ENCODE results near the gene TMEM151B. TPM values are rescaled to one million over a fixed set of nuclear protein-coding genes. Genes with fewer than 3 reads are reported as not detected.

TMEM151B gene
- total RNA-seq, 1 donor from 2014 or later: not detected

DNA sequence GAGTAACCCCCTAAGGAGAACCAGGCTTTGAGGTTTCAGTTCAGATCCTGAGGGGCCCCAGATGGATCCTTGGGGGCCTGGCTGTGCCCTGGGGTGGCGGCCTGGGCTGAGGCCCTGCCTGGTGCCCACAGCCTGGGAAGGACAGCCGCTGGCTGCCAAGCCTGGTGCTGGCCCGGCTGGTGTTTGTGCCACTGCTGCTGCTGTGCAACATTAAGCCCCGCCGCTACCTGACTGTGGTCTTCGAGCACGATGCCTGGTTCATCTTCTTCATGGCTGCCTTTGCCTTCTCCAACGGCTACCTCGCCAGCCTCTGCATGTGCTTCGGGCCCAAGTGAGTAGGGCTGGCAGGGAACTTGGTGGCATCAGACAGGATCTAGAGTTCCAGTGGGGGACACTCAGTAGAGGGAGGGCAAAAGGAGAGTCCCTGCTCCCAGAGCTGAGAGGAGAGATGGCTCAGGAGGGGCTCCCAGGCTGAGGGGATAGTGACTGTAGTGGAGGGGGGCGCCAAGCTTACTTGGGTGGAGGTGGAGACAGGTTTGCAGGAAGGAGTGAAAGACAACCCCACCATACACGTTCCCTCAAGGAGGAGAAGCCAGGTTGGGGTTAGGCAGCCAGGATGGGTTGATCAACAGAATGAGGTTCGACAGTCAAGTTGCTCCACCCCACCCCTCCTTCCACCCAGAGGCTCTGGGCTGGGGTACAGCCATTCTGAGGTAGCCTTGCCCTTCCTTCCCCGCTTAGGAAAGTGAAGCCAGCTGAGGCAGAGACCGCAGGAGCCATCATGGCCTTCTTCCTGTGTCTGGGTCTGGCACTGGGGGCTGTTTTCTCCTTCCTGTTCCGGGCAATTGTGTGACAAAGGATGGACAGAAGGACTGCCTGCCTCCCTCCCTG is 37.3 kb upstream of the TMEM151B start:
- H3K36me3 ChIP-seq (ENCODE audit: control insufficient read depth in 3 of 3, insufficient read depth in 3 of 3, low read length in 3 of 3): peaks cover 33 to 47% (median 44%) of the 10 kb centered on the region in 3 donors
- H3K9ac ChIP-seq (ENCODE audit: low read depth in 1 of 3, low read length in 3 of 3): peak overlapping the region; percentile 64 to 82 (median 70)
- no peaks in the 10 kb centered on the region for H3K9me3 ChIP-seq (ENCODE audit: control insufficient read depth in 3 of 3, low read length in 3 of 3)
- peaks cover 64 to 93% (median 83%) of the 10 kb centered on the region in 3 donors for H3K4me1 ChIP-seq (ENCODE audit: control insufficient read depth in 3 of 3, insufficient read depth in 3 of 3, low read length in 3 of 3)
- H3K27ac ChIP-seq (ENCODE audit: low read depth, low read length): peak overlapping the region; percentile 85
- H3K4me3 ChIP-seq (ENCODE audit: low read length in 3 of 3): peak overlapping the region in 2 of 3 donors; percentile 14 to 56
- no peaks in the 10 kb centered on the region for H3K27me3 ChIP-seq (ENCODE audit: control insufficient read depth in 3 of 3, insufficient read depth in 3 of 3, low read length in 3 of 3)

DNA sequence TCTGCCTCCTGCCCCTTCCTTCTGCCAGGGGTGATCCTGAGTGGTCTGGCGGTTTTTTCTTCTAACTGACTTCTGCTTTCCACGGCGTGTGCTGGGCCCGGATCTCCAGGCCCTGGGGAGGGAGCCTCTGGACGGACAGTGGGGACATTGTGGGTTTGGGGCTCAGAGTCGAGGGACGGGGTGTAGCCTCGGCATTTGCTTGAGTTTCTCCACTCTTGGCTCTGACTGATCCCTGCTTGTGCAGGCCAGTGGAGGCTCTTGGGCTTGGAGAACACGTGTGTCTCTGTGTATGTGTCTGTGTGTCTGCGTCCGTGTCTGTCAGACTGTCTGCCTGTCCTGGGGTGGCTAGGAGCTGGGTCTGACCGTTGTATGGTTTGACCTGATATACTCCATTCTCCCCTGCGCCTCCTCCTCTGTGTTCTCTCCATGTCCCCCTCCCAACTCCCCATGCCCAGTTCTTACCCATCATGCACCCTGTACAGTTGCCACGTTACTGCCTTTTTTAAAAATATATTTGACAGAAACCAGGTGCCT is 36.6 kb upstream of the TMEM151B start:
- peak overlapping the region; percentile 14 to 56 (median 18) for H3K4me3 ChIP-seq (ENCODE audit: low read length in 3 of 3)
- H3K9ac ChIP-seq (ENCODE audit: low read depth in 1 of 3, low read length in 3 of 3): peak overlapping the region; percentile 64 to 82 (median 70)
- H3K27me3 ChIP-seq (ENCODE audit: control insufficient read depth in 3 of 3, insufficient read depth in 3 of 3, low read length in 3 of 3): no peaks in the 10 kb centered on the region
- H3K4me1 ChIP-seq (ENCODE audit: control insufficient read depth in 3 of 3, insufficient read depth in 3 of 3, low read length in 3 of 3): peaks cover 61 to 93% (median 82%) of the 10 kb centered on the region in 3 donors
- H3K9me3 ChIP-seq (ENCODE audit: control insufficient read depth in 3 of 3, low read length in 3 of 3): no peaks in the 10 kb centered on the region
- peak overlapping the region; percentile 85 for H3K27ac ChIP-seq (ENCODE audit: low read depth, low read length)
- H3K36me3 ChIP-seq (ENCODE audit: control insufficient read depth in 3 of 3, insufficient read depth in 3 of 3, low read length in 3 of 3): peaks cover 33 to 47% (median 44%) of the 10 kb centered on the region in 3 donors

DNA sequence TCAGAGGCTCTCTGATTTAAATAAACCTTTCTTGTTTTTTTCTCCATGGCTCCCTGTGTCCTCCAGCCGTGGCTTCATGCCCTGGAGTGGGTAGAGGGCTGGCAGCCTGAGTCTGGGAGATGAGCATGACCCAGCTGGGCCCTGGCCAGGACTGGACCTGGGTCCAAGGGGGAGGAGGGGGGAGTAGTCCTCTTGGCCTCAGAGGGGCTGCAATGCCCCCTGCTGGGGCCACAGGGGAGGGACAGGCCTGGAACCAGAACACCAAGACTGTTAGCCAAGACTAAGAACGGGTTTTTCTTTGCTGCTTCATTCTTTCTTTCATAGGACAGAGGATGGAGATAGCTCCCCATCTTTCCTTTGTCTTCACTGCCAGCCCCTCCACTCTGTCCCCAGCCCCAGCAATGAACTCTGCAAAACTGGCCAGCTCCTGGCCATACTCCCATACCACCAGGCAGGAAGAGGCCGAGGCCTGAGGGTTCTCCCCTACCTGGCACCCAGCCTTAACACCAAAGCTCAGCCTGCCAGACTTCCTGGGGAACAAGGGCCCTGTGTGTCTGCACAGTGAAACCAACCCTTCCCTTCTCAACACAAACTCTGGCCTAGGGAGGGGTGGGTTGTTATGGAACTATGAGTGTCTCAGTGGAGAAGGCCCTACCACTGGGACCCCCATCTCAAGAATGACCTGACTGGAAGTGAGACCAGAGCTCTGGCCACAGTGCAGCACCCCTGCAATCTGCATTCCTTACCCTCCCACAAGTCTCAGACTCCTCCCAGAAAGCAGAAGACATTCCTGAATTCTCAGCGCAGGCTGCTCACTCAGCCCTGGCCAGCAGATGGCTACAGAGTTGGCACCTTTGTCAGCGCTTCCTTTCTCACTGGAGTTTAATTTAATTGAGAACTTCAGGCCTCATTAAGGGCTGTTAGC is 35.9 kb upstream of the TMEM151B start:
- H3K4me1 ChIP-seq (ENCODE audit: control insufficient read depth in 3 of 3, insufficient read depth in 3 of 3, low read length in 3 of 3): peaks cover 53 to 87% (median 74%) of the 10 kb centered on the region in 3 donors
- H3K27ac ChIP-seq (ENCODE audit: low read depth, low read length): peak overlapping the region; percentile 85
- peak overlapping the region; percentile 64 to 82 (median 70) for H3K9ac ChIP-seq (ENCODE audit: low read depth in 1 of 3, low read length in 3 of 3)
- H3K36me3 ChIP-seq (ENCODE audit: control insufficient read depth in 3 of 3, insufficient read depth in 3 of 3, low read length in 3 of 3): peaks cover 33 to 44% (median 40%) of the 10 kb centered on the region in 3 donors
- H3K27me3 ChIP-seq (ENCODE audit: control insufficient read depth in 3 of 3, insufficient read depth in 3 of 3, low read length in 3 of 3): no peaks in the 10 kb centered on the region
- H3K9me3 ChIP-seq (ENCODE audit: control insufficient read depth in 3 of 3, low read length in 3 of 3): no peaks in the 10 kb centered on the region
- H3K4me3 ChIP-seq (ENCODE audit: low read length in 3 of 3): no peak overlapping the region

DNA sequence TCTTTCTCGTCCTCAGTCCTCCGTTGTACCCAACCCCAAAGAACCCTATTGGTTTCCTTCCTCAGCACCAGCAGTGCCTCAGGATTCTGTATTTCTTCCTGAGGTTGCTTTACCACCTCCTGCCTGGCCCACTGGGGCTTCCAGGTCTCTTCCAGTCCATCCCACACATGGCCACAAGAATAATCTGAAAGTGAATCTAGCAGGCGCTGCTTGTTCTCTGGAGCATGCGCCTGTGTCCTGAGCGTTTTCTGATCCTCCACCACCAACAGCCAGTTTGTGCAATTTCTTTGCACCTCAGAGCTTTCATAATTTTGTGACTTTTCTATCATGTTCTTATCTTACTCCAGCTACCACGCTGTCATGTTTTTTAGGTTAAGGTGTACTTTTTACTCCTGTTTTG is 35.0 kb upstream of the TMEM151B start:
- peaks cover 29 to 35% (median 32%) of the 10 kb centered on the region in 3 donors for H3K36me3 ChIP-seq (ENCODE audit: control insufficient read depth in 3 of 3, insufficient read depth in 3 of 3, low read length in 3 of 3)
- no peaks in the 10 kb centered on the region for H3K9me3 ChIP-seq (ENCODE audit: control insufficient read depth in 3 of 3, low read length in 3 of 3)
- H3K9ac ChIP-seq (ENCODE audit: low read depth in 1 of 3, low read length in 3 of 3): peak overlapping the region; percentile 51 to 82 (median 64)
- no peaks in the 10 kb centered on the region for H3K27me3 ChIP-seq (ENCODE audit: control insufficient read depth in 3 of 3, insufficient read depth in 3 of 3, low read length in 3 of 3)
- H3K27ac ChIP-seq (ENCODE audit: low read depth, low read length): peak overlapping the region; percentile 85
- no peak overlapping the region for H3K4me3 ChIP-seq (ENCODE audit: low read length in 3 of 3)
- peaks cover 46 to 78% (median 65%) of the 10 kb centered on the region in 3 donors for H3K4me1 ChIP-seq (ENCODE audit: control insufficient read depth in 3 of 3, insufficient read depth in 3 of 3, low read length in 3 of 3)

DNA sequence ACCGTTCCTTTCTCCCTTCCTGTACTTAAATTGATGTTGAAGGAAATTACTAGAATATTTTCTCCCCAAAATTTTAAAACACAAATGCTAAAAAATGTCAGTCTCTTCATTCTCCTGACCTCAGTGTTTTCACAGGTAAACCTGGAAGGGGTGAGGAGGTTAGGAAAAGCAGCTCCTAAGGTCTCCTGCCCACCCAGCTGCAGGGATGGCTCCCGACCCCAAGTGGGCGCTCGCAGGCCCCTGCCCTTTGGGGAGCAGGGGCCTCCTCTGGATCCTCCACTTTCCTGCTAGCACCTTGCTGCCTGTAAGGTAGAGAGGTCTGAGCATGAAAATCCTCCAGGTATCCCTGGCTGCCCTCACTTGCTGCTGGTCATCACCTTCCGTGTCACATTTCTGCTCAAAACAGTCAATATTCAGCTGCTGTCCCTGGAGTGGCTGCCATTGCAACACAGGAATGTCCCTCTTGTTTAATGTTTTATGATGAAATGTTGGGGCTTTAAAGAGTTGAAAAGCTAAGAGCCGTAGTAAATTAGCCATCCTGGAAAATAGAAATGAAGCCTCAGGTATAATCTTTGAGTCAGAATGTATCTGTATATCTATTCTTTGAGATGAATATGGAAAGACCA is 34.2 kb upstream of the TMEM151B start:
- Histone ChIP-seq H3K4me1 (ENCODE audit: control insufficient read depth in 3 of 3, insufficient read depth in 3 of 3, low read length in 3 of 3) (peaks cover 46 to 72% (median 58%) of the 10 kb centered on the region in 3 donors), H3K4me3 (ENCODE audit: low read length in 3 of 3) (no peak overlapping the region), H3K27ac (ENCODE audit: low read depth, low read length) (peak overlapping the region; percentile 85), H3K9me3 (ENCODE audit: control insufficient read depth in 3 of 3, low read length in 3 of 3) (no peaks in the 10 kb centered on the region), H3K9ac (ENCODE audit: low read depth in 1 of 3, low read length in 3 of 3) (peak overlapping the region in 2 of 3 donors; percentile 33 to 51), H3K27me3 (ENCODE audit: control insufficient read depth in 3 of 3, insufficient read depth in 3 of 3, low read length in 3 of 3) (no peaks in the 10 kb centered on the region), H3K36me3 (ENCODE audit: control insufficient read depth in 3 of 3, insufficient read depth in 3 of 3, low read length in 3 of 3) (peaks cover 23 to 28% (median 25%) of the 10 kb centered on the region in 3 donors)

DNA sequence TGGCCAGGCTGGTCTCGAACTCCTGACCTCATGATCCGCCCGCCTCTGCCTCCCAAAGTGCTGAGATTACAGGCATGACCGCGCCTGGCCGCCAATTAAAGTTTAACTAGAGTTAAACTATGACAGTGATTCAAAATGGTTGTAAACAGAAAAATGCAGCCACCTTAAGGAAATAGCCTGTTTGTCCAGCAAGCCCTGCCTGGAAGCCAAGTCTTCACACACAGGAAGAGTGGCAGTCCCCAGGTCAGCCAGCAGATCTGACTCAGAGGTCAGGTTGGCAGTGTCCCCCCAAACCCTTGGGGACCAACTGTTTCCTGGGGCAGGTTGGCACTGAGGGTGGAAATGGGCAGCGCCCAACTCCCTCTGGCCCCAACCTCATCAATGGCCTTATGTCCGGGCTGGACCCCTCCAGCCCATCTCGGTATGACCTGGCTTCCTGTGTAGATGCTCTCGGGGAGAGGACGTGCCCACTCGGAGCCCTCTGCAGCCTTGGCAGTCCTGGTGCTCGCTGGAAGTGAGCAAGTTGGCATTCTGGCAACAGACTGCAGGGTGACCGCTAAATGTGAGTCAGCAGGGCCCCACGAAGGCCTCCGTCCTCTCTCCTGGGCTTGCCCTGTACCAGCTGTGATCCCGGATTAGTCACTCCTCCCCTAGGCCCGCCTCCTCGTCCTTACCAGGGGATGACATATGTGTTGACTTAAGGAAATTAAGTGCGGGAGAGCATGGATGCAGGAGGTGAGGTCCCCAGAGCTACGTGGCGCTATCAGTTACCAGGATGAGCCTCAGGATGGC is 33.0 kb upstream of the TMEM151B start:
- Histone ChIP-seq H3K4me3 (ENCODE audit: low read length in 3 of 3) (peak overlapping the region; percentile 74 to 87 (median 82)), H3K9ac (ENCODE audit: low read depth in 1 of 3, low read length in 3 of 3) (peak overlapping the region; percentile 86 to 88 (median 87)), H3K9me3 (ENCODE audit: control insufficient read depth in 3 of 3, low read length in 3 of 3) (no peaks in the 10 kb centered on the region), H3K36me3 (ENCODE audit: control insufficient read depth in 3 of 3, insufficient read depth in 3 of 3, low read length in 3 of 3) (peaks cover 12 to 16% (median 14%) of the 10 kb centered on the region in 3 donors), H3K27me3 (ENCODE audit: control insufficient read depth in 3 of 3, insufficient read depth in 3 of 3, low read length in 3 of 3) (no peaks in the 10 kb centered on the region), H3K27ac (ENCODE audit: low read depth, low read length) (peak overlapping the region; percentile 97), H3K4me1 (ENCODE audit: control insufficient read depth in 3 of 3, insufficient read depth in 3 of 3, low read length in 3 of 3) (peaks cover 46 to 60% (median 51%) of the 10 kb centered on the region in 3 donors)

DNA sequence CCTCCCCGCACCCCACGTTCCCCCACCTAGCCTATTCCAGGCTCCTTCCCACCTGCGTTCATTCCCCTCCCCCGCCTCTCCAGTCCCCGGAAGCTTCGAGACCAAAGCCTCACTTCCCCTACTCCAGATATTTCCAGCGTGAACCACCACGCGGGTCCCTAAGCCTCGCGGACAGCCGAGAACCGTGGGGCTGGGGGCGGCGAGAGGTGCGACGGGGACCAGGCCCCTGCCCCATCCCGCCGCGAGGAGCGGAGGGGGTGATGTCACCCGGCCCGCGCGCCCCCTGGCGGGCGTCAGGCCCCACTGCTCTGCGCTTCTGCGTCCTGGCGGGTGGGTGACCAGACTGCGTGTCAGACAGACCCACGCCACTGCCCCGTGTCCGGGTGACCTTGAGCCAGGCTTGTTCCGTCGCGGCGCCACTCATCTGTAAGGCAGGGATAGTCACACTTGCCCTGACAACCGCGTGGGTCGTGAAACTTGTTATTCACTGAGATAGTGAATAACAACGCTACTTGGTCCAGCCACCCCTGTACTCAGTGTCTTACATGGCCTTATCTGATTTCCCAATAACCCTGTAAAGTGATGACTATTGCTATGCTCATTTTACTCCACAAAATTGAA is 32.3 kb upstream of the TMEM151B start:
- Histone ChIP-seq H3K9ac (ENCODE audit: low read depth in 1 of 3, low read length in 3 of 3) (peak overlapping the region; percentile 86 to 88 (median 87)), H3K9me3 (ENCODE audit: control insufficient read depth in 3 of 3, low read length in 3 of 3) (no peaks in the 10 kb centered on the region), H3K4me3 (ENCODE audit: low read length in 3 of 3) (peak overlapping the region; percentile 74 to 87 (median 82)), H3K27me3 (ENCODE audit: control insufficient read depth in 3 of 3, insufficient read depth in 3 of 3, low read length in 3 of 3) (no peaks in the 10 kb centered on the region), H3K4me1 (ENCODE audit: control insufficient read depth in 3 of 3, insufficient read depth in 3 of 3, low read length in 3 of 3) (peaks cover 41 to 53% (median 44%) of the 10 kb centered on the region in 3 donors), H3K27ac (ENCODE audit: low read depth, low read length) (peak overlapping the region; percentile 97), H3K36me3 (ENCODE audit: control insufficient read depth in 3 of 3, insufficient read depth in 3 of 3, low read length in 3 of 3) (peaks cover 5 to 9% (median 7%) of the 10 kb centered on the region in 3 donors)

DNA sequence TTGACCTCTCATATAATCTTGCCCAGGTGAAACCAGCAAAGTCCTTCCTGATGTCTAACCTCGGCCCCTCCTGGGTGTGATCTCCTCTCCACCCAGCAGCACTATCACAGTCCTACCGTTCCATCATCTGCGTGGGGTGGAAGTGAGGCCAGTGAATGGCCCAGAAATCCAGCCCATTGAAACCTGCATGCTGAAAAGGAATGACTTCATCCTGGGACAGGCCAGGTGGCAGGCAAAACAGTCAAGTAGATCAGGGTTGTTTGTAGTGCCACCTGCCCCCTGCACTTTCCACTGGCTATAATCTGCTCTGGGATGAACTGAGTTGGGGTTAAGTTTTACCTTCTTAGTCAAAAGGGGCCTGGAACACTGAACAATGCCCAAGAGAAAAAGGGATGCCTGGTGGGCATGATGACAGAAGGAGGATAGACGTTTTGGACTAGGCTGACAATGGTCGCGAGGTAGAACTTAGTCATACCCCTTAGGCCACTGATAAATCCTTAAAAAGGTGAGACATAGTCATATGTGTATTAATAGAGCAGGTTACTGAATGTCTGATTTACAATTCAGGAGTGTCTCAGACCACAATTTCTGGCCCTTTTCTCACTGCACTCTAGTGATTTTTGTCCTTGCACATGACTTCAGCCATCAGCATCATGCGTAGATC is 31.4 kb upstream of the TMEM151B start:
- Histone ChIP-seq H3K4me1 (ENCODE audit: control insufficient read depth in 3 of 3, insufficient read depth in 3 of 3, low read length in 3 of 3) (peaks cover 32 to 44% (median 35%) of the 10 kb centered on the region in 3 donors), H3K9ac (ENCODE audit: low read depth in 1 of 3, low read length in 3 of 3) (peak overlapping the region in 2 of 3 donors; percentile 21 to 88), H3K4me3 (ENCODE audit: low read length in 3 of 3) (no peak overlapping the region), H3K36me3 (ENCODE audit: control insufficient read depth in 3 of 3, insufficient read depth in 3 of 3, low read length in 3 of 3) (peaks cover 0 to 4% (median 3%) of the 10 kb centered on the region in 3 donors), H3K27me3 (ENCODE audit: control insufficient read depth in 3 of 3, insufficient read depth in 3 of 3, low read length in 3 of 3) (no peaks in the 10 kb centered on the region), H3K27ac (ENCODE audit: low read depth, low read length) (peak overlapping the region; percentile 97), H3K9me3 (ENCODE audit: control insufficient read depth in 3 of 3, low read length in 3 of 3) (no peaks in the 10 kb centered on the region)

Measured in skeletal muscle tissue (tissue), 4 donors.